Measurements from ENCODE around the gene MED12L.

Gene MED12L

GRCh38 chr3:151407928-151408327 lies 322.5 kb downstream of the MED12L start:
- Histone ChIP-seq H3K27ac (ENCODE audit: low read depth, low read length) (no peak overlapping the region), H3K27me3 (ENCODE audit: insufficient read depth, low read length) (no peaks in the 10 kb centered on the region), H3K4me3 (ENCODE audit: low read depth, low read length) (no peak overlapping the region), H3K79me2 (ENCODE audit: control insufficient read depth, insufficient read depth, low read length, unreplicated experiment) (no peaks in the 10 kb centered on the region), H3K4me1 (ENCODE audit: control insufficient read depth, insufficient read depth, low read length, unreplicated experiment) (peaks cover 19% of the 10 kb centered on the region), H3K36me3 (ENCODE audit: insufficient read depth, low read length) (no peaks in the 10 kb centered on the region), H2AFZ (ENCODE audit: low read length, unreplicated experiment) (no peak overlapping the region)

- Histone ChIP-seq H3K27ac (ENCODE audit: low read depth, low read length) (no peak overlapping the region), H3K4me3 (ENCODE audit: low read depth, low read length) (no peak overlapping the region), H3K36me3 (ENCODE audit: insufficient read depth, low read length) (no peaks in the 10 kb centered on the region), H3K79me2 (ENCODE audit: control insufficient read depth, insufficient read depth, low read length, unreplicated experiment) (no peaks in the 10 kb centered on the region), H3K27me3 (ENCODE audit: insufficient read depth, low read length) (no peaks in the 10 kb centered on the region), H3K4me1 (ENCODE audit: control insufficient read depth, insufficient read depth, low read length, unreplicated experiment) (peaks cover 7% of the 10 kb centered on the region), H2AFZ (ENCODE audit: low read length, unreplicated experiment) (no peak overlapping the region)
Measured at GRCh38 chr3:151410891-151411559, 325.6 kb downstream of the MED12L start.

GRCh38 chr3:151412989-151413388 lies 327.5 kb downstream of the MED12L start:
- Histone ChIP-seq H3K4me1 (ENCODE audit: control insufficient read depth, insufficient read depth, low read length, unreplicated experiment) (peaks cover 7% of the 10 kb centered on the region), H3K27ac (ENCODE audit: low read depth, low read length) (no peak overlapping the region)

GRCh38 chr3:151415289-151415688 lies 329.8 kb downstream of the MED12L start:
- H2AFZ ChIP-seq (ENCODE audit: low read length, unreplicated experiment), result no peak overlapping the region
- H3K27ac ChIP-seq (ENCODE audit: low read depth, low read length), result no peak overlapping the region
- H3K79me2 ChIP-seq (ENCODE audit: control insufficient read depth, insufficient read depth, low read length, unreplicated experiment), result no peaks in the 10 kb centered on the region
- H3K36me3 ChIP-seq (ENCODE audit: insufficient read depth, low read length), result no peaks in the 10 kb centered on the region
- H3K4me3 ChIP-seq (ENCODE audit: low read depth, low read length), result no peak overlapping the region
- H3K27me3 ChIP-seq (ENCODE audit: insufficient read depth, low read length), result no peaks in the 10 kb centered on the region
- peaks cover 7% of the 10 kb centered on the region for H3K4me1 ChIP-seq (ENCODE audit: control insufficient read depth, insufficient read depth, low read length, unreplicated experiment)

More at GRCh38 chr3:151412989-151413388, 327.5 kb downstream of the MED12L start:
- Histone ChIP-seq H3K27me3 (ENCODE audit: insufficient read depth, low read length) (no peaks in the 10 kb centered on the region), H3K4me3 (ENCODE audit: low read depth, low read length) (no peak overlapping the region), H3K36me3 (ENCODE audit: insufficient read depth, low read length) (no peaks in the 10 kb centered on the region), H2AFZ (ENCODE audit: low read length, unreplicated experiment) (no peak overlapping the region), H3K79me2 (ENCODE audit: control insufficient read depth, insufficient read depth, low read length, unreplicated experiment) (no peaks in the 10 kb centered on the region)

GRCh38 chr3:151419806-151420205 lies 334.3 kb downstream of the MED12L start:
- no peaks in the 10 kb centered on the region for H3K79me2 ChIP-seq (ENCODE audit: control insufficient read depth, insufficient read depth, low read length, unreplicated experiment)

GRCh38 chr3:151421938-151422337 lies 336.5 kb downstream of the MED12L start:
- Histone ChIP-seq H3K27ac (ENCODE audit: low read depth, low read length) (no peak overlapping the region), H3K79me2 (ENCODE audit: control insufficient read depth, insufficient read depth, low read length, unreplicated experiment) (no peaks in the 10 kb centered on the region), H3K4me3 (ENCODE audit: low read depth, low read length) (no peak overlapping the region), H3K36me3 (ENCODE audit: insufficient read depth, low read length) (no peaks in the 10 kb centered on the region), H3K27me3 (ENCODE audit: insufficient read depth, low read length) (no peaks in the 10 kb centered on the region), H3K4me1 (ENCODE audit: control insufficient read depth, insufficient read depth, low read length, unreplicated experiment) (peaks cover 17% of the 10 kb centered on the region), H2AFZ (ENCODE audit: low read length, unreplicated experiment) (no peak overlapping the region)

More at GRCh38 chr3:151419806-151420205, 334.3 kb downstream of the MED12L start:
- no peak overlapping the region for H2AFZ ChIP-seq (ENCODE audit: low read length, unreplicated experiment)
- H3K27me3 ChIP-seq (ENCODE audit: insufficient read depth, low read length), result no peaks in the 10 kb centered on the region
- no peak overlapping the region for H3K4me3 ChIP-seq (ENCODE audit: low read depth, low read length)
- H3K4me1 ChIP-seq (ENCODE audit: control insufficient read depth, insufficient read depth, low read length, unreplicated experiment), result peaks cover 3% of the 10 kb centered on the region
- no peaks in the 10 kb centered on the region for H3K36me3 ChIP-seq (ENCODE audit: insufficient read depth, low read length)
- H3K27ac ChIP-seq (ENCODE audit: low read depth, low read length), result no peak overlapping the region

GRCh38 chr3:151423091-151423490 lies 337.6 kb downstream of the MED12L start:
- Histone ChIP-seq H3K79me2 (ENCODE audit: control insufficient read depth, insufficient read depth, low read length, unreplicated experiment) (no peaks in the 10 kb centered on the region), H3K4me1 (ENCODE audit: control insufficient read depth, insufficient read depth, low read length, unreplicated experiment) (peaks cover 17% of the 10 kb centered on the region), H3K4me3 (ENCODE audit: low read depth, low read length) (no peak overlapping the region), H2AFZ (ENCODE audit: low read length, unreplicated experiment) (no peak overlapping the region), H3K27ac (ENCODE audit: low read depth, low read length) (no peak overlapping the region), H3K27me3 (ENCODE audit: insufficient read depth, low read length) (no peaks in the 10 kb centered on the region), H3K36me3 (ENCODE audit: insufficient read depth, low read length) (no peaks in the 10 kb centered on the region)

- no peaks in the 10 kb centered on the region for H3K79me2 ChIP-seq (ENCODE audit: control insufficient read depth, insufficient read depth, low read length, unreplicated experiment)
- H2AFZ ChIP-seq (ENCODE audit: low read length, unreplicated experiment), result peak overlapping the region; percentile 78
- no peak overlapping the region for H3K4me3 ChIP-seq (ENCODE audit: low read depth, low read length)
- H3K36me3 ChIP-seq (ENCODE audit: insufficient read depth, low read length), result no peaks in the 10 kb centered on the region
- peaks cover 17% of the 10 kb centered on the region for H3K4me1 ChIP-seq (ENCODE audit: control insufficient read depth, insufficient read depth, low read length, unreplicated experiment)
- no peaks in the 10 kb centered on the region for H3K27me3 ChIP-seq (ENCODE audit: insufficient read depth, low read length)
- H3K27ac ChIP-seq (ENCODE audit: low read depth, low read length), result no peak overlapping the region
Measured at GRCh38 chr3:151425627-151426340, 340.3 kb downstream of the MED12L start.

- H3K4me1 ChIP-seq (ENCODE audit: control insufficient read depth, insufficient read depth, low read length, unreplicated experiment), result peaks cover 17% of the 10 kb centered on the region
- H3K4me3 ChIP-seq (ENCODE audit: low read depth, low read length), result no peak overlapping the region
- H3K79me2 ChIP-seq (ENCODE audit: control insufficient read depth, insufficient read depth, low read length, unreplicated experiment), result no peaks in the 10 kb centered on the region
- H3K27me3 ChIP-seq (ENCODE audit: insufficient read depth, low read length), result no peaks in the 10 kb centered on the region
- H3K27ac ChIP-seq (ENCODE audit: low read depth, low read length), result no peak overlapping the region
- H2AFZ ChIP-seq (ENCODE audit: low read length, unreplicated experiment), result peak overlapping the region; percentile 78
- no peaks in the 10 kb centered on the region for H3K36me3 ChIP-seq (ENCODE audit: insufficient read depth, low read length)
Measured at GRCh38 chr3:151426341-151426657, 340.8 kb downstream of the MED12L start.

GRCh38 chr3:151428386-151428785 lies 342.9 kb downstream of the MED12L start:
- Histone ChIP-seq H3K79me2 (ENCODE audit: control insufficient read depth, insufficient read depth, low read length, unreplicated experiment) (no peaks in the 10 kb centered on the region), H2AFZ (ENCODE audit: low read length, unreplicated experiment) (no peak overlapping the region), H3K36me3 (ENCODE audit: insufficient read depth, low read length) (no peaks in the 10 kb centered on the region), H3K27me3 (ENCODE audit: insufficient read depth, low read length) (no peaks in the 10 kb centered on the region), H3K4me3 (ENCODE audit: low read depth, low read length) (no peak overlapping the region), H3K4me1 (ENCODE audit: control insufficient read depth, insufficient read depth, low read length, unreplicated experiment) (peaks cover 32% of the 10 kb centered on the region), H3K27ac (ENCODE audit: low read depth, low read length) (no peak overlapping the region)

Measured in ACC112 (cell line).